Loucy (cell line): ENCODE measurements around the gene ADAT2.

ENCODE experiments used
- CTCF ChIP-seq: fragments of 200-600 bp; sonication (generic); conservative IDR thresholded peaks from 2 replicates; pipeline ENCODE4 v1.5.1; 2014; ENCODE audit warnings: mild to moderate bottlenecking, antibody characterized with exemption, low read length
- EZH2phosphoT487 ChIP-seq: fragments of 200-600 bp; IDR thresholded peaks from 2 replicates; pipeline ENCODE4 v1.6.1; 2018; ENCODE audit warnings: antibody characterized with exemption, mild to moderate bottlenecking, moderate library complexity, borderline replicate concordance

GRCh38 chr6:143375022-143375585, 75.4 kb downstream of the ADAT2 start:
- TF ChIP-seq CTCF (no peak), EZH2phosphoT487 (no peak)
